ENCODE results near the gene IGF2. TPM values are rescaled to one million over a fixed set of nuclear protein-coding genes. Genes with fewer than 3 reads are reported as not detected.

Gene IGF2
- total RNA-seq, 3 donors from 2014 or later: 7.6 to 27.6 (median 12.1) TPM

DNA sequence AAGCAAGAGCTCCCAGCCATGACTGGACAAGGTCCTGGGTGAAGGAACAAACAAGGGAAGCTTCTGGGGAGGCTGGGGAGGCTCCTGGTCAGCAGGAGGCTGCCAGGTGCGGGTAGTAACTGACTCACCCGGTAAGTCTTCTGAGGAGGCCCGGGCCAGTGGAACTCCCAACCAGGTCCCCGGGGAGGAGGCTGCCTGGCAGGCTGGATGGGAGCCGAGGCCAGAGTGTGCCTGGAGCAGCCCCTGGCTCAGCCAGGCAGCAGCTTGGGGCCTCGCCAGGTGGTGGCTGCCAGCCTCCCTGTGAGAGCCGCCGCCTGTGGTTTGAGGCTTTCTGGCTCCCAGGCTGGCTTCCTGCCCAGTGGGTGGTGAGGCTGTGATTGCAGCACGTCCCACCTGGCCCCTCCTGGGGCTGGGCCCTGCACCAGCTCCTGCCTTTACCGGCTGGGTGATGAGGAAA lies 46.2 kb downstream of the IGF2 start:
- ATAC-seq (peak; percentile 64), DNase-seq (peak; percentile 73 to 79 (median 75))
- Histone ChIP-seq H3K4me1 (ENCODE audit: low read depth) (no peaks in the 10 kb centered on the region), H3K9me3 (no peaks in the 10 kb centered on the region), H3K36me3 (ENCODE audit: low read depth) (no peaks in the 10 kb centered on the region), H3K4me3 (no peak overlapping the region)
- TF ChIP-seq, protein P1, sequence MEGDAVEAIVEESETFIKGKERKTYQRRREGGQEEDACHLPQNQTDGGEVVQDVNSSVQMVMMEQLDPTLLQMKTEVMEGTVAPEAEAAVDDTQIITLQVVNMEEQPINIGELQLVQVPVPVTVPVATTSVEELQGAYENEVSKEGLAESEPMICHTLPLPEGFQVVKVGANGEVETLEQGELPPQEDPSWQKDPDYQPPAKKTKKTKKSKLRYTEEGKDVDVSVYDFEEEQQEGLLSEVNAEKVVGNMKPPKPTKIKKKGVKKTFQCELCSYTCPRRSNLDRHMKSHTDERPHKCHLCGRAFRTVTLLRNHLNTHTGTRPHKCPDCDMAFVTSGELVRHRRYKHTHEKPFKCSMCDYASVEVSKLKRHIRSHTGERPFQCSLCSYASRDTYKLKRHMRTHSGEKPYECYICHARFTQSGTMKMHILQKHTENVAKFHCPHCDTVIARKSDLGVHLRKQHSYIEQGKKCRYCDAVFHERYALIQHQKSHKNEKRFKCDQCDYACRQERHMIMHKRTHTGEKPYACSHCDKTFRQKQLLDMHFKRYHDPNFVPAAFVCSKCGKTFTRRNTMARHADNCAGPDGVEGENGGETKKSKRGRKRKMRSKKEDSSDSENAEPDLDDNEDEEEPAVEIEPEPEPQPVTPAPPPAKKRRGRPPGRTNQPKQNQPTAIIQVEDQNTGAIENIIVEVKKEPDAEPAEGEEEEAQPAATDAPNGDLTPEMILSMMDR (IDR thresholded peaks at IDR 0.05): no peak
- intact Hi-C loops (cut with DNase I, micrococcal nuclease): no loop called here

DNA sequence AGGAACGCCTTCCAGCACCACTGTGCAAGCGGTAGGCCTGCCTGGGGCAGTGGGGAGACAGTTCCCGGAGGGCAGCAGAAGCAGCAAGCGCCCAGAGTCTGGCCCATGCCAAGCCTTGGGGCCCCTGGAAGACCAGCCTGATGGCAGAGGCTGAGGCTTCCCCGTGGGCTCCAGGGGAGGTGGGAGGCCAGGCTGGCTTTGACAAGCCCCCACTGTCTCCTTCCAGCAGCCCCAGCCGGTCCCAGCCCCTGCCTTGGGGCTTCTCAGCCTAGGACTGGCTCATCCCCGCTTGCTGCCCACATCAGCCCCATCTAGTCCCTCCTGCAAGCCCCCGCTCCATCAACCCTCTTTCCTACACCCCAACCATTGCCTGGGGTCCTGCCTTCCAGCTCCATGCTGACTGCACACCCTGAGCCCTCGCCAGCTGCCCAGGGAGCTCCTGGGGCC lies 46.7 kb downstream of the IGF2 start:
- H3K36me3 ChIP-seq (ENCODE audit: low read depth): no peaks in the 10 kb centered on the region
- no peaks in the 10 kb centered on the region for H3K4me1 ChIP-seq (ENCODE audit: low read depth)
- ATAC-seq: no peak
- peak in 1 of 3 donors; percentile 31 for DNase-seq
- H3K4me3 ChIP-seq: no peak overlapping the region
- H3K9me3 ChIP-seq: no peaks in the 10 kb centered on the region
- TF ChIP-seq, protein P1 (IDR thresholded peaks at IDR 0.05): no peak
- intact Hi-C loops (cut with DNase I, micrococcal nuclease): no loop called here

DNA sequence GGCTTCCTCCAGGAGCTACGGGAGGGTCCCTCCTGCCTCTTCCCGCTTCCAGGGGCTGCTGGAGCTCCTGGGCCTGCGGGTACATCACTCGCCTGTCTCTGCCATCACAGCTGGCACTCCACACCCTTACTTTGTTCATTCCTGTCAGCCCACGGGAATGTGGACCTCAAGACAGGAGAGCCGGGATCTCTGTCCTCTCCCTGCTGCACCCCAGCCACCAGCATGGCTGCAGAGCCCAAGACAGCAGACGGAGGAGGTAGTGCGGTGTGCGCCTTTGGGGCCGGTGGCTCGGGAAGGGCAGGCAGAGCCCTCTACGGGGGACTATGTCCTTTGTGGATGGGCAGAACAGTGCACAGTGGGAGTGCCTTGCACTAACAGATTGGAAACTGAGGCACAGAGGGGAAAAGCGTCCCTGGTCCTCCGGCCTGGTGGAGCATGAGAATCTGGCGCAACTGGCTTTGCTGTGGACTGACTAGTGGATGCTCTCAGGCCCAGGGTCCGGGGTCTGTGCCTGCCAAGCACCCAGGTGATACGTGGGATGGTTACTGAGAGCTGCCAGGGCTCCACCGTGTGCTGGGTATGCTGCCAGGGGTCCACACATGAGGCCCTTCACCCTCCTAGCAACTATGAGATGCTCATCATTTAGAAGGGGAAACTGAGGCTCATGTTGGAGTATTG lies 47.3 kb downstream of the IGF2 start:
- Histone ChIP-seq H3K9me3 (no peaks in the 10 kb centered on the region), H3K36me3 (ENCODE audit: low read depth) (no peaks in the 10 kb centered on the region), H3K4me3 (no peak overlapping the region), H3K4me1 (ENCODE audit: low read depth) (no peaks in the 10 kb centered on the region)
- DNase-seq (peak in 1 of 3 donors; percentile 28), ATAC-seq (no peak)
- TF ChIP-seq, protein P1 (IDR thresholded peaks at IDR 0.05): no peak
- intact Hi-C loops (cut with DNase I, micrococcal nuclease): no loop called here

DNA sequence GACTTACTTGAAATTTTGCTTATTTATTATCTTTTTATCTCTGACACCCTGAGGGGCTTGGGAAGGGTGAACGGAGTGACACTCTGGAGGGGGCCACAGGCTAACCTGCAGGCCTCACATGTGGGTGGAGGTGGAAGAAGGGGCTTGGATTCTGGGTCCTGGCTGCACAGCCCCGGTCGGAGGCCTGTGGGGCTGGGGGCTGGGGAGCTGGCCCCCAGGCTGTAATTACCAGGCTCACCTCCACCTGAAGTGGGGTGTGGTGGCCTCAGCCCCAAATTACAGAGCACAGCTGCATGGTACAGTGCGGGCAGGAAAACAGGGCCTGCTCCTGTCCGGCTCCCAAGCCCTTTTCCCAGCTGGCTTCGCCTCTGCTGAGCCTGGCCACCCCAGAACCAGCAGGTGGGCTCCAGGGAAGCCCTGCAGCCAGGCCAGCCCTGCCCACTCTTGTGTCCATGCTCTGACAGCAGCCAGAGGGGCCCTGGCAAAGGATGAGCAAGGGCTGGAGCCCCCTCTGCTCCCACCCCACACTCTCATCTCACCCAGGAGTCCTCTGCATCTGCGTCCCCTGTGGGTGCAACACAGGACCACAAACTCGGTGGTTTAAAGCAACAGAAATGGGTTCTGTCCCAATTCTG lies 48.0 kb downstream of the IGF2 start:
- intact Hi-C loops (cut with DNase I, micrococcal nuclease): no loop called here
- no peaks in the 10 kb centered on the region for H3K36me3 ChIP-seq (ENCODE audit: low read depth)
- ATAC-seq (no peak), DNase-seq (no peak)
- H3K9me3 ChIP-seq: no peaks in the 10 kb centered on the region
- H3K4me1 ChIP-seq (ENCODE audit: low read depth): no peaks in the 10 kb centered on the region
- TF ChIP-seq, protein P1 (IDR thresholded peaks at IDR 0.05): no peak
- no peak overlapping the region for H3K4me3 ChIP-seq

DNA sequence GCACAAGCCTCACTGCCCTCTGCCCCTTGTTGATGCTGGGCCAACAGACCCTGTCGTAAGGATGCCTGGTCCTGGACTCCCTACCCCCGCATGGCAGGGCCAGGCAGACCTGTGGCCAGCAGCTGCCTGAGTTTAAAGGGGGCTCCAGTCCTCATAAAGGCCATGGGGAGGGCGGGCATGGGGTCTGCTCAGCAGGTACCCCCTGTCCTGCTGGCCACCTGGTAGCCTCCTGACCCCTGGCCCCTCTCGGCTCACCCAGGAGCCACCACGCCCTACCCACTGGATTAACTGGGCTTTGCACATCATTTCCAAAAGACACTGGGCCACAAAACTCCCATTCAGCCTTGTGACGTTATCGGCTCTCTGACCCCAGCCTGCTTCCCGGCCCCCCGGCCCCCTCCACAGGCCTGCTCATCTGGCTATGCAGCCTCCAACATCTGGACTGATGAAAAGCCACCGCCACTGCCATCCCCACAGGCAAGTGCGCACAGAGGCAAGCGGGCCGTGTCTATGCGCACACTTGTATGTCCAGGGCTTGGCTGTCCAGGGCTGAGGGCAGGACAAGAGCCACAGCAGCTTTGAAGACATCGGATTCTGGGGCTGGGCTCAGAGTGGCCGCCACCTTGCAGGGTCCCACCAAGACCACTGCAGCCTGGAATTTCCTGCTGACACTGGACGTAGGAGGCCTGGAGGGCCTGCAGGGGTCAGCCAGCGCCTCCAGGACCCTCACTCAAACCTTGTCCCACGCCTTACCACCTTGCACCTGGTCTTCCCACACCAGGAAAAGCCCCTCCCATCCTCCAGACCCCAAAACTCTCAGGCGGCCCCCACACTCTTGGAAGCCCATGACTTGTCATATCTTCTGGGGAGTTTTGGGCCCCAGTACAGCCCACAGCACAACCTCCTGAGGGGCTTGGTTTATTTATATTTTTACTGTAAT lies 48.7 kb downstream of the IGF2 start:
- no peak overlapping the region for H3K4me3 ChIP-seq
- no peaks in the 10 kb centered on the region for H3K4me1 ChIP-seq (ENCODE audit: low read depth)
- DNase-seq: peak in 1 of 3 donors; percentile 41
- intact Hi-C loops (cut with DNase I, micrococcal nuclease): no loop called here
- TF ChIP-seq, protein P1 (IDR thresholded peaks at IDR 0.05): no peak
- no peak for ATAC-seq
- no peaks in the 10 kb centered on the region for H3K36me3 ChIP-seq (ENCODE audit: low read depth)
- no peaks in the 10 kb centered on the region for H3K9me3 ChIP-seq

Measured in mucosa of descending colon (tissue), 3 donors.